Fibroblast of skin of abdomen (primary cell): ENCODE measurements around the gene TPX2.

Experiments
- DNase-seq: peaks from one replicate; pipeline ENCODE4 v3.0.0-alpha.2; 2013

Gene TPX2

DNA sequence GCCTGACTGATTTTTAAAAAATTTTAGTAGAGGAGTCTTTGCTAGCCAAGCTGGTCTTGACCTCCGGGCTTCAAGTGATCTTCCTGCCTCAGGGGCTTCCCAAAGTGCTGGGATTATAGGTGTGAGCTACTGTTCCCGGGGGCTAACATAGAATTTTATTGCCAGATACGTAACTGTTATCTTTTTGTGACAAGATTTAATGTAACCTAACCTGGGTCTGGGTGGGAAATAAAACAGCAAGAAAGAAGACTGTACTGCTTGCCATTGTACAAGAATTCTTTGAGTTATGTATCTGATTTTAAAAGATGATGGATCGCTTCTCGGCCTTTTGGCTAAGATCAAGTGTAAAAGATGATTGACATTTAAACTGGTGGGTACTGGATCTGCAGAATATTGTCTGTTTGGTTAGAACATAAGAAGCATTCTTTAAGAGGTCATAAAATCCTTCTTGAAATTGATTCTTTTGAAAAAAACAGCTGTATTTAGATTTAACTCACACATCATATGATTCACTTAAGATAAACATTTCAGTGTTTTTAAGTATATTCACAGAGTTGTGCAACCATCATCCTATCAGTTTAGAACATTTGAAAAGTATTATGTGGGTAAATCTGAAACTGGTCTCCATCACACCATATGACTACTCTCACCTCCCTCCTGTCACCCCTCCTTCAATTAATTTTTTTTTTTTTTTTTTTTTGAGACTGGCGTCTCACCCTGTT, 21.6 kb downstream of the TPX2 start:
- DNase-seq: peak; percentile 25

DNA sequence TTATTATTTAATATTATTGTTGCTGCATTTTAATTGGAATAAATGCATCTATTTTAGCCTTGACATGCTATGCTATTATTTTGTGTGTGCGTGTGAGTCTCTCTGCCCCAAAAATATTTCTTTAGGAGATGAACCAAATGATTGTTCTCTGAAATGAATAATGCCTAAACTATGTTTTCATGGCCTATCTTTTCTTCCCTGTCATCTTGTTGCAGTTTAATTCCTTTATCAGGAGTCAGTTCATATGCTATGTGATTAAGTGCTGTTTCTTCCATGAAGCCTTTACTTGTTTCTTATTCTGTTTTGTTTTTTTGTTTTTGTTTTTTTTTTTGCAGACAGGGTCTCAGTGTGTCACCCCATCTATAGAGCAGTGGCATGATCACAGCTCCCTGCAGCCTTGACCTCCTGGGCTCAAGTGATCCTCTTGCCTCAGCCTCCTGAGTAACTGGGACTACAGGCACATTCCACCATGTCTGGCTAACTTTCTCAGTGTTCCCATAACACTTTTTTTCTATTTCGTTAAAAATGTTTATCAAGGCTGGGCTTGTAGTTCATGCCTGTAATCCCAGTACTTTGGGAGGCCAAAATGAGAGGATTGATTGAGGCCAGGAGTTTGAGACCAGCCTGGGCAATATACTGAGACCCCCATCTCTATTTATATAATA, 25.7 kb downstream of the TPX2 start:
- peak; percentile 46 for DNase-seq

DNA sequence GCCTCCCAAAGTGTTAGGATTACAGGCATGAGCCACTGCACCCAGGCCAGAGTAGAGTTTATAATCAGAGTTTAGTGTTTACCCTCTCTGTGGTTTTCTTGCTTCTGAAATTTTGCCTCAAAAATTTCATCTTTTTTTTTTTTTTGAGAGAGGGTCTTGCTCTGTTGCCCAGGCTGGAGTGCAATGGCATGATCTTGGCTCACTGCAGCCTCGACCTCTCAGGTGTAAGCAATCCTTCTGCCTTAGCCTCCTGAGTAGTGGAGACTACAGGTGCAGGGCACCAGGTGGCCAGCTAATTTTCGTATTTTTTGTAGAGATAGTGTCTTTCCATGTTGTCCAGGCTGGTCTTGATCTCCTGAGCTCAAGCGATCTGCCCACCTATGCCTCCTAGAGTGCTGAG, 28.7 kb downstream of the TPX2 start:
- no peak for DNase-seq

- DNase-seq: no peak
These were observed 30.6 kb downstream of the TPX2 start for GRCh38 chr20:31769681-31770080.

DNA sequence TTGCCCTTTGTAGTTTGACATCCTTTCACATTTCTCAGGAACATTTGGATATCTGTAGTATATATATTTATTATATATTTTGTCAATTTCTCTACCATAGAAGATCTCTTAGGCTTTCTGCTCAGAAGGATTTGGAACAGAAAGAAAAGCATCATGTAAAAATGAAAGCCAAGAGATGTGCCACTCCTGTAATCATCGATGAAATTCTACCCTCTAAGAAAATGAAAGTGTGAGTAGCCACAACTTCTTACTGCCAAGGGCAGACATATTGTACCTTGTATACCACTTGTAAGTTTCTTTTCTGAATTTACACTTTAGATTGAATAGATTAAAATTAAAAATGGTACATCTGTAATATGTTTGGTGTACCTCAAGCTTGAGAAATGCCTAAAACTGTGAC, 31.2 kb downstream of the TPX2 start:
- DNase-seq: no peak

- no peak for DNase-seq
These were observed 35.3 kb downstream of the TPX2 start for GRCh38 chr20:31774408-31774807.

GRCh38 chr20:31780839-31781238, 41.7 kb downstream of the TPX2 start:
- DNase-seq: no peak

DNA sequence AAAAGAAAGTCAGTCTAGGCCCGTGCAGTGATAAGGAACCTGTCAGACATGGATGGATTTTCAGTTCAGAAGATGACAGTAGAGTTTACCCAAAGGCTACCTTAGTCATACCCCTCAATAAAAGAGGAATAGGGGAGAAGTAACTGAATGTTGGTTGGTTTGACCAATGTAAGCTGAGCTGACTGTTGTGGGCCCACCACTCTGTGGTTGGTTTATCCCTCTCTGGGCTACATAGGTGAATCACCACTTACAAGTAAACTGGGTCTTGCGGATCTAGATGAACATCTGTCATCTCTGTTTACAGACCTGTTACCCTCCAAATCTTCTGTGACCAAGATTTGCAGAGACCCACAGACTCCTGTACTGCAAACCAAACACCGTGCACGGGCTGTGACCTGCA, 42.9 kb downstream of the TPX2 start:
- no peak for DNase-seq

GRCh38 chr20:31784354-31785044, 45.4 kb downstream of the TPX2 start:
- no peak for DNase-seq

DNA sequence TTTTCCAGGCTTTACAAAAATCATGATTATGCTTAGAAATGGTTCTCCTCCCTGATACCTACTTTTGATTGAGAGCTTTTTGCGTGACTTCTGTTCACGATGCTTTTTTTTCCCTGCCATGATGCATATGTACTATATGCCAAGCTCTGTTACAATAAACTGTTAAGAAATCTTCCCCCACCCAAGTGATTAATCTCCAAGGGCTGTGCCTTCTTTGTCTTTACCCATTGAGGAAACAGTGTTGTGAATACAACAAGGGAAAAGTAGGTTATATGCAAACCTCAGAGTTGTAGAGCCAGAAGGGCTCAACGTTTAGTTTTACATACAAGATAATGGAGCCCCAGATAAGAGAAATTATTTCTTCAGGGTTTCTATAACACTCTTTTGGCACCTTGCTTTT, 46.0 kb downstream of the TPX2 start:
- DNase-seq: no peak

DNA sequence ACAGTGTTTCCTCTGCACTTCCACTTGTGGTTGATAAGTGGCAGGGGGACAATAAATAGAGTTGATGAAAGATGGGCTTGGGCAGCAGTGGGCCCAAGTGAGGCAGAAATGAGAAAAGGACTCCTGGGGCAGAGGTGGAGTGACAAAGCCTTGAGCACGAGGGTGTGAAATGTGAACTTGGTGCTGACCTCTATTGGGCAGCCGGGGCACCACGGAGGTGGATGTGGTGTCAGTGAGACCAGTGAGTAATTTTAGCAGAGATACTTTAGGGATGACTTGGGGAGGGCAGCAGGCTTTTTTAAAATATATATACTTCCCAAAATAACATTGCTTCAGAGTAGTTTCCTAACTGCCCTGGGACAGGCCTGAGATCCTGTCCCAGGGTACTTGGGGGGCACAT, 49.5 kb downstream of the TPX2 start:
- no peak for DNase-seq

DNA sequence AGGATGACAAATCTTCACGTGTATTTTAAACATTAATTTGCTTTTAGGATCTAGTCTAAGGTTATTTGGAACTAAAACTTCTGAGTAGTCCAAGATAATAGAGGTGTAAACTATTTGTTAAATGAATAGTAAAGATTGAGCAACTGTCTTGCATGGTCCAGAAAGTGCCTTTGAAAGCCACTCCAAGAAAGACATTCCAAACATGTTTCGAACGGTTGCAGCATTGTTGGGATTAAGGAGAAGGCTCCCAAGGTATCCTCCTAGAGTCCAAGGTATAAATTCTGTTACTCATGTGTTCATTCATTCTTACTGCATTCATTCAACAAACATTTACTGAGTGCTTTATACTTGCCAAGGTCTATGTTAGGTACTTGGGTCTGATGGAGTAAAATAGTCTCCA, 51.3 kb downstream of the TPX2 start:
- peak; percentile 43 for DNase-seq

DNA sequence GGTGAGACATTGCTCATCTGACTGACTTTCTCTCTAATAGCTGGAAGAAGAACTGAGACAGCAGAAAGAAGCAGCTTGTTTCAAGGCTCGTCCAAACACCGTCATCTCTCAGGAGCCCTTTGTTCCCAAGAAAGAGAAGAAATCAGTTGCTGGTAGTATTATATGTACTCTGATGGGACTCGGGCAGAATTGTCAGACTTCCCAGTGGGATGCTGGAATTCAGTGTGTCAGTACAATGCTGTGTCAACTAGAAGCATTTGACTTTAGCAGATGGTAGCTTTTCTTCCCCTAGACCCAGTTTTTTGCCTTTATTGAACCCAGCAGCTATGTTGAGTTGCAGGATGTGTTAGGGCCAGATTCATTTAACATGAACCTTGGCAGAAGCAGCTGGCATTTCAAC, 58.3 kb downstream of the TPX2 start:
- no peak for DNase-seq

GRCh38 chr20:31801508-31801907, 62.4 kb downstream of the TPX2 start:
- DNase-seq: no peak

DNA sequence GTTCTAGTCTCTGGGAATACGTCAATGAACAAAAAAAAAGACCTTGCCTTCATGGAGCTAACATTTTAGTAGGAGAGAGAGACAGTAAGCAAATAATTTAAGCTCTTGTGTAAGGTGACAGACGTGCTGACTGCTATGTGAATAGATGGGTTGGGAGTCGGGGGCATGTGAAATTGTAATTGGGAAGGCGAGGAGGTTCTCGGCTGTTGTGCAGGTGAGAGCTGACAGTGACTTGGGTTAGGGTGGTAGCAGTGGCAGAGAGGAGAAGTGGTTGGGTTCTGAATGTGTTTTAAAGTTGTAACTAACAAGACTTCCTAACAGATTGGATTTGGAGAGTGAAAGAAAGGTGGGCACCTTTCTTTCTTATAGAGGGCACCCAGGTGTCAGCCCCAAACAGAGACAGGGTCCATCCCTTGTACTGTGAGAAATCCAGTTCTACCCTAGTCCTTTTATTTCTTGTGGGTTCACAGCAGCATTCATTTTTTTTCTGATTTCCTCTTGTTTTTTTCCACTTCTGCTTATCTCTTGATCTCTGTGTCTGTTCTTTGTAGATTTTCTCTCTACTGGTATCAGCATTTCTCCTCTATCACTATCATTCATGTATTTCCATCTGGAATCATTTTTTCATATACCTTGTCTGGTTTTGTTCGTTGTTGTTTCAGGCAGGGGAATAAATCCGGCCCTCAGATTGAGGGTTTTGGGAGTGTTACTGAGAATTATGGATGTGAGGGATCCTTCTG, 64.6 kb downstream of the TPX2 start:
- DNase-seq: no peak

DNA sequence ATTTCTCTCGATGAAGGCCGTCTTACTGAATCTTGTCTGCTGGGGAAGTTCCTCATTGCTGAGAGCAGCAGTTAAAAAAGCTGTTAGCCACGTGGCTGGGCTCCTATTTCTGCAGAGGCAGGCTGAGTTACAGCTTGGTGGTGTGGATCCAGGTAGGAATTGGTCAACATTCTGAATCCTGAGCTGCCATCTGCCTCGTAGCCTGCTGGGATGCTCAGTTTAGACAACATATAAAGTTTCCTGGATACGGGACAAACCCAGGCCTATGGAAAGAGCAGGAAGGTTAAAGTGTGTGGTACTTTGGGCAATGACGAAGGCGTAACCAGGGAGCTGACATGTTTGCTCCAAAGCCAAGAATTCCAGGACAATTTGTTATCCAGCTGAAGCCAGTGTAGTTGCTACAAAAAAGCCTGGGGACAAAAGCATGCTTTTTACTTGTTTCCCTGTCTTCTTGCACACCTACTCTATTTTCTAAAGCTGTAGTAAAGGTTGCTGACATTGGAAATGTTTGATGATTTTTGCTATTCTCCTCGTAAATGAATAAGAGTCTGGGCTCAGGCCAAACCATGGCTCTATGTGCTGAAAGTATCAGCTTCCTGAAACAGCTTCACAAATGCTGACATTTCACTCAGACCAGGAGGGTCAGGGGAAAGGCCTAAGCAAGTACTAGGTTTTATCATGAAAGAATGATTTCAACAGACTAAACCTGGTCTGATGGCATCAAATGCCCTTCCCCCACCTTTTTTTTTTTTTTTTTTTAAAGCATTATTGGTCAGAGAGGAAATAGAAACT, 67.7 kb downstream of the TPX2 start:
- DNase-seq: no peak

DNA sequence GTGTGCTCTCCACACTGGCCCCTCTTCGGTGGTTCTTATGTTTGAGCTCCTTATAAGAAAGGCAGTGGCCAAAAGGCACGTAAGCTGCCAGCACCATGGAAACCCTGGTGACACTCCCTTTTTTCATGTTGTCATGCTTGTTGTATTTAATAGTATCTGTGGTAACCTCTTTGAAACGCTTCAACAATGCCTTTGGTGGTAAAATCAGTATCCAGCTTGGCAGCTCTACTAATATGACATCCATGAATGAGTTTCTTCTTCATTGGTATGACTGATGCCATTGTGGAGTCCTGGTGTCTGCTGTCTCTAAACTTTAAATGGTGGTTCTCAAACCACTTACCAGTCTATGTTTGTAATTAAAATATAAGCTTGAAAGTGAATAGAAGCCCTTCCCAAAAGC, 69.4 kb downstream of the TPX2 start:
- DNase-seq: no peak

DNA sequence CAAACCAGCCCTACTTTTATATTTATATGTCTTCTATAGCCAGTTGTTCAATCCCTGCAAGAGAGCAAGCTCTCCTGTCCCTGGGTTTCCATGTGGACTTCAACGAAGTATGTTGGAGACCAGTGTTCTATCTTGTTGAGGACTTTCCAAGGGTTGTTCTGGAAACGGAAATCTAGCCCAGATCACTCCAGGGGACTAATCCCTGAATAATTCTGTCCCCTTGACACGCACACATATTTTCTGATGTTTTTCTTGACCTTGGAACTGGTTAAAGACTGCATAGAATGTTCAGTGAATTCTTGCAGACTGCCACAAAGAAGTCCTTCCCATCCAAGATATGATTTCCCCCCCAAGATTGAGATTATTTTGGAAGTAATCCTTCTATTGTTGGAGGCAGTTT, 70.6 kb downstream of the TPX2 start:
- DNase-seq: no peak

DNA sequence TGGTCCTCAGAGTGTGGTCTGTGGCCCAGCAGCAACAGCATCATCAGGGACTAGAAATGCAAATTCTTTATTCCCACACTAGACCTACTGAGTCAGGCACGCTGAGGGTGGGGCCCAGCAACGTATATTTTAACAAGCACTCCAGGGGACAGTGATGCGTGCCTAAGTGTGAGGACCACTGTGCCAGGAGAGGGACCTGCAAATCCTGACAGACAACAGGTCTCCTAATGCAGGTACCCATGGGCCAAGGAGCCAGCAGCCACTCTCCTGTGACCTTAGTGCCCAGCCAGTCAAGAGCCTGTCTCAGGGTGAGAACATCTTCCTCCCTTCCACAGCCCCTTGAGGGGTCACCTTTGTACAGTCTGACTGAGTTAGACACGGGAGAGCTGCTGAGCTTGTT, 72.1 kb downstream of the TPX2 start:
- DNase-seq: no peak

GRCh38 chr20:31811796-31812728, 73.0 kb downstream of the TPX2 start:
- DNase-seq: peak; percentile 45

- no peak for DNase-seq
These were observed 74.5 kb downstream of the TPX2 start for GRCh38 chr20:31813611-31814010.
